CD8-positive, alpha-beta memory T cell (primary cell): ENCODE data around the gene NARF. TPM values are rescaled to one million over a fixed set of nuclear protein-coding genes. Genes with fewer than 3 reads are reported as not detected.
A peak's percentile ranks its signal among the peaks of the same experiment; 100 is the strongest.

ENCODE experiments used
- CTCF ChIA-PET: fragments of 350-600 bp; sonication (Branson Sonifier 250); formaldehyde crosslinking; loops from one replicate; lab custom pipeline; 2021; ENCODE audit warnings: antibody characterized with exemption; lab: Charles Lee
- POLR2A ChIA-PET: fragments of 350-600 bp; sonication (Branson Sonifier 250); formaldehyde crosslinking; loops from one replicate; lab custom pipeline; 2021; ENCODE audit warnings: antibody characterized with exemption; lab: Charles Lee
- DNase-seq, 5 donors: peaks; one replicate each; pipeline versions ENCODE4 v3.0.0 to v3.0.0-alpha.2; 2020 to 2022; ENCODE audit warnings: mixed read lengths in 1 of 5
- H3K27ac ChIP-seq: one replicate; pipeline ENCODE4 v1.7.0; 2013; ENCODE audit warnings: low read depth, mild to moderate bottlenecking, low read length, moderate library complexity
- H3K27me3 ChIP-seq: 2 replicates; pipeline ENCODE4 v1.7.0; 2013; ENCODE audit warnings: low read length, mild to moderate bottlenecking; ENCODE audit not compliant: insufficient read depth, poor library complexity, severe bottlenecking
- H3K36me3 ChIP-seq: 2 replicates; pipeline ENCODE4 v1.7.0; 2013; ENCODE audit warnings: mild to moderate bottlenecking, low read length, moderate library complexity; ENCODE audit not compliant: insufficient read depth
- H3K4me1 ChIP-seq: 2 replicates; pipeline ENCODE4 v1.7.0; 2013; ENCODE audit warnings: mild to moderate bottlenecking, low read length, moderate library complexity; ENCODE audit not compliant: insufficient read depth
- H3K4me3 ChIP-seq: 2 replicates; pipeline ENCODE4 v1.7.0; 2013; ENCODE audit warnings: mild to moderate bottlenecking, low read length
- H3K9me3 ChIP-seq: 2 replicates; pipeline ENCODE4 v1.7.0; 2013; ENCODE audit warnings: mild to moderate bottlenecking, low read length
- H3K27ac Mint-ChIP-seq, 8 donors: one replicate each; pipeline ENCODE4 v1.8.0; 2020 to 2021; ENCODE audit warnings: mixed read lengths in 8 of 8, mild to moderate bottlenecking in 6 of 8, inconsistent platforms in 3 of 8, moderate library complexity in 3 of 8
- H3K27me3 Mint-ChIP-seq, 2 donors: one replicate each; pipeline ENCODE4 v1.8.0; 2020 to 2021; ENCODE audit warnings: mixed read lengths in 2 of 2, mild to moderate bottlenecking in 1 of 2, moderate library complexity in 1 of 2
- H3K36me3 Mint-ChIP-seq, 3 donors: one replicate each; pipeline ENCODE4 v1.8.0; 2020 to 2021; ENCODE audit warnings: mixed read lengths in 3 of 3, inconsistent platforms in 1 of 3, mild to moderate bottlenecking in 1 of 3
- H3K4me1 Mint-ChIP-seq, 3 donors: one replicate each; pipeline ENCODE4 v1.8.0; 2020 to 2021; ENCODE audit warnings: mixed read lengths in 3 of 3, inconsistent platforms in 1 of 3, mild to moderate bottlenecking in 1 of 3
- H3K4me3 Mint-ChIP-seq, 7 donors: one replicate each; pipeline ENCODE4 v1.8.0; 2020 to 2021; ENCODE audit warnings: mixed read lengths in 7 of 7, mild to moderate bottlenecking in 6 of 7, moderate library complexity in 4 of 7, inconsistent platforms in 2 of 7
- H3K9me3 Mint-ChIP-seq, 5 donors: one replicate each; pipeline ENCODE4 v1.8.0; 2020 to 2022; ENCODE audit warnings: mixed read lengths in 5 of 5, mild to moderate bottlenecking in 3 of 5, moderate library complexity in 2 of 5, inconsistent platforms in 1 of 5
- polyA plus RNA-seq: library from polyadenylated mRNA; unstranded; fragments of 300-500 nt; fragmentation: Illumina TruSeq; gene quantifications from one replicate; pipeline ENCODE4 v1.2.3, GENCODE V29; 2021
- total RNA-seq, 2 experiments: library from RNA; stranded (reverse); gene quantifications; one replicate each; pipeline ENCODE4 v1.2.3, GENCODE V29; 2021

The NARF gene
- total and polyA plus RNA-seq, 3 experiments from 2014 or later: 62.2 to 95.3 (median 63.0) TPM

- Histone ChIP-seq H3K27me3 (no peaks in the 10 kb centered on the region), H3K9me3 (no peaks in the 10 kb centered on the region), H3K4me1 (no peaks in the 10 kb centered on the region), H3K27ac (no peak overlapping the region), H3K4me3 (no peak overlapping the region), H3K36me3 (peaks cover 39% of the 10 kb centered on the region)
- no peak for DNase-seq
- ChIA-PET POLR2A (no interaction called here), CTCF (interaction anchor here (1.4 kb wide), 1 partner anchor 17 kb away, joined by 3 read pairs; no protein-coding TSS in a partner anchor)
- peaks cover 9 to 12% (median 10%) of the 10 kb centered on the region in 3 donors for H3K4me1 Mint-ChIP-seq
- no peak overlapping the region for H3K4me3 Mint-ChIP-seq
- peaks cover 0 to 73% (median 12%) of the 10 kb centered on the region in 3 donors for H3K36me3 Mint-ChIP-seq
- H3K9me3 Mint-ChIP-seq: no peaks in the 10 kb centered on the region
- peak overlapping the region in 5 of 8 donors; percentile 19 to 47 (median 23) for H3K27ac Mint-ChIP-seq
- H3K27me3 Mint-ChIP-seq: no peaks in the 10 kb centered on the region
These were observed 19.4 kb downstream of the NARF start for GRCh38 chr17:82477934-82478333.

- H3K27ac Mint-ChIP-seq: peak overlapping the region in 1 of 8 donors; percentile 13
- CTCF ChIA-PET: no interaction called here
- H3K4me3 Mint-ChIP-seq: no peak overlapping the region
These were observed 21.1 kb downstream of the NARF start for GRCh38 chr17:82479602-82480001.

DNA sequence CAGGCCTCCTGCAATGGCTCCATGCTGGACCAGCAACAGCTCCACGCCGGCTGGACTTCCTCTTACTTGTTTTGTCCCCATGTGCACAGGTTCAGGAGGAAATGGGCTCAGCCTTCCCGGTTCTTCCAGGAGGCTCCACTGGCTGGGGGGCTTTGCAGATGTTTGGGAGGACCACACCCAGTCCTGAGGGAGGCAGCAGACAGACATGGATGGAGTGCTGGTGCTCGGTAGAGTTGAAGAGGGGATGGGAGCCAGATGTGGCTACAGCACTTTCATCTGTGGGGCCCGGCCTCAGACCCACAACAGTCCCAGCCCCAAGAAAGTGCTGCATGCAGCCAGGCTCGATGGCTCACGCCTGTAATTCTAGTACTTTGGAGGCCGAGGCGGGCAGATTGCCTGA is 21.8 kb downstream of the NARF start:
- Mint-ChIP-seq H3K9me3 (no peaks in the 10 kb centered on the region), H3K36me3 (peaks cover 0 to 83% (median 14%) of the 10 kb centered on the region in 3 donors), H3K4me3 (no peak overlapping the region), H3K27ac (peak overlapping the region in 1 of 8 donors; percentile 26), H3K27me3 (no peaks in the 10 kb centered on the region), H3K4me1 (peaks cover 10 to 14% (median 14%) of the 10 kb centered on the region in 3 donors)
- peaks cover 40% of the 10 kb centered on the region for H3K36me3 ChIP-seq
- H3K27ac ChIP-seq: no peak overlapping the region
- no peaks in the 10 kb centered on the region for H3K9me3 ChIP-seq
- H3K4me1 ChIP-seq: no peaks in the 10 kb centered on the region
- H3K4me3 ChIP-seq: no peak overlapping the region
- no peak for DNase-seq
- POLR2A ChIA-PET: no interaction called here
- CTCF ChIA-PET: interaction anchor here (1.4 kb wide), 1 partner anchor 12 kb away, joined by 4 read pairs; no protein-coding TSS in a partner anchor
- no peaks in the 10 kb centered on the region for H3K27me3 ChIP-seq

More at GRCh38 chr17:82479602-82480001, 21.1 kb downstream of the NARF start:
- Histone ChIP-seq H3K36me3 (peaks cover 39% of the 10 kb centered on the region), H3K27me3 (no peaks in the 10 kb centered on the region), H3K27ac (no peak overlapping the region), H3K4me1 (no peaks in the 10 kb centered on the region), H3K4me3 (no peak overlapping the region), H3K9me3 (no peaks in the 10 kb centered on the region)
- peaks cover 10 to 12% (median 10%) of the 10 kb centered on the region in 3 donors for H3K4me1 Mint-ChIP-seq
- DNase-seq: no peak
- no peaks in the 10 kb centered on the region for H3K27me3 Mint-ChIP-seq
- no peaks in the 10 kb centered on the region for H3K9me3 Mint-ChIP-seq
- H3K36me3 Mint-ChIP-seq: peaks cover 0 to 81% (median 11%) of the 10 kb centered on the region in 3 donors
- POLR2A ChIA-PET: no interaction called here

GRCh38 chr17:82483204-82483660 is 24.7 kb downstream of the NARF start:
- no peak overlapping the region for H3K4me3 Mint-ChIP-seq
- no peaks in the 10 kb centered on the region for H3K27me3 ChIP-seq
- peaks cover 36% of the 10 kb centered on the region for H3K36me3 ChIP-seq
- H3K9me3 Mint-ChIP-seq: no peaks in the 10 kb centered on the region
- POLR2A ChIA-PET: no interaction called here
- peaks cover 21 to 30% (median 29%) of the 10 kb centered on the region in 3 donors for H3K4me1 Mint-ChIP-seq
- H3K36me3 Mint-ChIP-seq: peaks cover 0 to 91% (median 16%) of the 10 kb centered on the region in 3 donors
- H3K4me3 ChIP-seq: no peak overlapping the region
- H3K27me3 Mint-ChIP-seq: no peaks in the 10 kb centered on the region
- H3K4me1 ChIP-seq: peaks cover 10% of the 10 kb centered on the region
- no peaks in the 10 kb centered on the region for H3K9me3 ChIP-seq
- CTCF ChIA-PET: no interaction called here
- no peak overlapping the region for H3K27ac ChIP-seq
- DNase-seq: no peak
- peak overlapping the region in 1 of 8 donors; percentile 80 for H3K27ac Mint-ChIP-seq

- H3K4me3 Mint-ChIP-seq: no peak overlapping the region
- CTCF ChIA-PET: no interaction called here
- POLR2A ChIA-PET: no interaction called here
- Histone ChIP-seq H3K4me3 (no peak overlapping the region), H3K4me1 (peaks cover 10% of the 10 kb centered on the region), H3K27ac (no peak overlapping the region), H3K36me3 (peaks cover 32% of the 10 kb centered on the region), H3K9me3 (no peaks in the 10 kb centered on the region), H3K27me3 (no peaks in the 10 kb centered on the region)
- peaks cover 0 to 89% (median 16%) of the 10 kb centered on the region in 3 donors for H3K36me3 Mint-ChIP-seq
- H3K27ac Mint-ChIP-seq: peak overlapping the region in 1 of 8 donors; percentile 14
- DNase-seq: no peak
- H3K27me3 Mint-ChIP-seq: no peaks in the 10 kb centered on the region
- peaks cover 20 to 29% (median 28%) of the 10 kb centered on the region in 3 donors for H3K4me1 Mint-ChIP-seq
- no peaks in the 10 kb centered on the region for H3K9me3 Mint-ChIP-seq
These were observed 25.3 kb downstream of the NARF start for GRCh38 chr17:82483836-82484235.

- no peaks in the 10 kb centered on the region for H3K27me3 Mint-ChIP-seq
- DNase-seq: no peak
- H3K36me3 Mint-ChIP-seq: peaks cover 0 to 72% (median 15%) of the 10 kb centered on the region in 3 donors
- H3K27ac Mint-ChIP-seq: peak overlapping the region; percentile 51 to 93 (median 82)
- no peak overlapping the region for H3K27ac ChIP-seq
- H3K27me3 ChIP-seq: no peaks in the 10 kb centered on the region
- peaks cover 13% of the 10 kb centered on the region for H3K36me3 ChIP-seq
- peaks cover 10% of the 10 kb centered on the region for H3K4me1 ChIP-seq
- H3K4me1 Mint-ChIP-seq: peaks cover 17 to 26% (median 25%) of the 10 kb centered on the region in 3 donors
- H3K9me3 ChIP-seq: no peaks in the 10 kb centered on the region
- H3K4me3 ChIP-seq: no peak overlapping the region
- POLR2A ChIA-PET: no interaction called here
- peak overlapping the region in 6 of 7 donors; percentile 32 to 74 (median 55) for H3K4me3 Mint-ChIP-seq
- CTCF ChIA-PET: interaction anchor here (1.2 kb wide), 1 partner anchor 27 kb away, joined by 3 read pairs; no protein-coding TSS in a partner anchor
- H3K9me3 Mint-ChIP-seq: no peaks in the 10 kb centered on the region
These were observed 27.9 kb downstream of the NARF start for GRCh38 chr17:82486231-82487094.

GRCh38 chr17:82487910-82488309 is 29.4 kb downstream of the NARF start:
- H3K9me3 ChIP-seq: no peaks in the 10 kb centered on the region
- H3K27ac ChIP-seq: no peak overlapping the region
- POLR2A ChIA-PET: no interaction called here
- peaks cover 10% of the 10 kb centered on the region for H3K4me1 ChIP-seq
- Mint-ChIP-seq H3K4me3 (no peak overlapping the region), H3K4me1 (peaks cover 17 to 27% (median 25%) of the 10 kb centered on the region in 3 donors), H3K27me3 (no peaks in the 10 kb centered on the region), H3K9me3 (no peaks in the 10 kb centered on the region), H3K36me3 (peaks cover 0 to 59% (median 12%) of the 10 kb centered on the region in 3 donors), H3K27ac (peak overlapping the region in 2 of 8 donors; percentile 23 to 79)
- DNase-seq: no peak
- H3K27me3 ChIP-seq: no peaks in the 10 kb centered on the region
- CTCF ChIA-PET: interaction anchor here (0.7 to 0.9 kb wide), 2 partner anchors 66 to 253 kb away, joined by 3 read pairs; no protein-coding TSS in a partner anchor
- H3K36me3 ChIP-seq: peaks cover 5% of the 10 kb centered on the region
- H3K4me3 ChIP-seq: no peak overlapping the region

GRCh38 chr17:82489117-82489516 is 30.6 kb downstream of the NARF start:
- Mint-ChIP-seq H3K9me3 (no peaks in the 10 kb centered on the region), H3K4me3 (no peak overlapping the region), H3K4me1 (peaks cover 20 to 31% (median 30%) of the 10 kb centered on the region in 3 donors), H3K36me3 (peaks cover 0 to 47% (median 10%) of the 10 kb centered on the region in 3 donors), H3K27me3 (no peaks in the 10 kb centered on the region), H3K27ac (peak overlapping the region in 2 of 8 donors; percentile 48 to 63)
- DNase-seq: no peak
- no peaks in the 10 kb centered on the region for H3K9me3 ChIP-seq
- H3K36me3 ChIP-seq: peaks cover 5% of the 10 kb centered on the region
- H3K27ac ChIP-seq: no peak overlapping the region
- no peak overlapping the region for H3K4me3 ChIP-seq
- peaks cover 10% of the 10 kb centered on the region for H3K4me1 ChIP-seq
- POLR2A ChIA-PET: no interaction called here
- H3K27me3 ChIP-seq: no peaks in the 10 kb centered on the region
- CTCF ChIA-PET: no interaction called here
